Activated T-cell treated with anti-CD3 and anti-CD28 coated beads, Interleukin-2, amount 50 U/mL, for 24 hours (primary cell): ENCODE data around the gene SLC41A1.
"Not testable (repeated sequence)": the region's sequence is repeated elsewhere in the genome, so short reads cannot be mapped to it uniquely, and the experiment has no call there.

Experiments
- DNase-seq: peaks from one replicate; pipeline ENCODE4 v3.0.0-alpha.2; 2020
- H3K27ac Mint-ChIP-seq: 2 replicates; pipeline ENCODE4 v1.8.0; 2020; ENCODE audit warnings: mild to moderate bottlenecking, mixed read lengths
- H3K27me3 Mint-ChIP-seq: 2 replicates; pipeline ENCODE4 v1.8.0; 2020; ENCODE audit warnings: mixed read lengths
- H3K36me3 Mint-ChIP-seq: 2 replicates; pipeline ENCODE4 v1.8.0; 2020; ENCODE audit warnings: low read depth, mixed read lengths
- H3K4me1 Mint-ChIP-seq: 2 replicates; pipeline ENCODE4 v1.8.0; 2020; ENCODE audit warnings: low read depth, mixed read lengths
- H3K4me3 Mint-ChIP-seq: 2 replicates; pipeline ENCODE4 v1.8.0; 2020; ENCODE audit warnings: mild to moderate bottlenecking, moderate library complexity, mixed read lengths
- H3K9me3 Mint-ChIP-seq: 2 replicates; pipeline ENCODE4 v1.8.0; 2020; ENCODE audit warnings: mixed read lengths

The SLC41A1 gene

DNA sequence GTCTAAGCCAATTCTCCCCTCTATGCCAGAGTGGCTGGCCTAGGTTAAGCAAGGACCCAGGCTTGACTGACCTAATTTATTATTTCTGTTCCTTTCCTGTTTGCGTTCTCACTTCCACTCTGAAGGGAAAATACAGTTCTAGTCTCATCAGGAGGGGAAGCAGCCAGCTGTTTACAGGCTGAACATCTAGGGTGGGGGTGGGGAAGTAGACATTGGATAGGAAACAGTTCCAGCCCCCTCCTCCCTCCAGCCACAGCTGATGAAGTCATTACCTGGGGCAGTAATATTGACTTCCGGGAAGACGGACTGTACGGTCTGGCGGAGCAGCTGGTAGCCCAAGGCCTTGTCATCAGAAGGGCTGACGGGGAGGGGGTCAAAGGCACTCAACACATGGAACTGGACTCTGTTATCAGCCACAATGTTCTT, 19.3 kb upstream of the SLC41A1 start:
- no peaks in the 10 kb centered on the region for H3K9me3 Mint-ChIP-seq
- H3K4me1 Mint-ChIP-seq, result no peaks in the 10 kb centered on the region
- no peak for DNase-seq
- H3K27me3 Mint-ChIP-seq, result no peaks in the 10 kb centered on the region
- H3K36me3 Mint-ChIP-seq, result no peaks in the 10 kb centered on the region
- H3K4me3 Mint-ChIP-seq, result no peak overlapping the region
- no peak overlapping the region for H3K27ac Mint-ChIP-seq

GRCh38 chr1:205827623-205828022, 14.6 kb upstream of the SLC41A1 start:
- peaks cover 12% of the 10 kb centered on the region for H3K4me1 Mint-ChIP-seq
- H3K9me3 Mint-ChIP-seq, result no peaks in the 10 kb centered on the region
- H3K27ac Mint-ChIP-seq, result no peak overlapping the region
- H3K36me3 Mint-ChIP-seq, result no peaks in the 10 kb centered on the region
- no peak overlapping the region for H3K4me3 Mint-ChIP-seq
- H3K27me3 Mint-ChIP-seq, result no peaks in the 10 kb centered on the region
- no peak for DNase-seq

DNA sequence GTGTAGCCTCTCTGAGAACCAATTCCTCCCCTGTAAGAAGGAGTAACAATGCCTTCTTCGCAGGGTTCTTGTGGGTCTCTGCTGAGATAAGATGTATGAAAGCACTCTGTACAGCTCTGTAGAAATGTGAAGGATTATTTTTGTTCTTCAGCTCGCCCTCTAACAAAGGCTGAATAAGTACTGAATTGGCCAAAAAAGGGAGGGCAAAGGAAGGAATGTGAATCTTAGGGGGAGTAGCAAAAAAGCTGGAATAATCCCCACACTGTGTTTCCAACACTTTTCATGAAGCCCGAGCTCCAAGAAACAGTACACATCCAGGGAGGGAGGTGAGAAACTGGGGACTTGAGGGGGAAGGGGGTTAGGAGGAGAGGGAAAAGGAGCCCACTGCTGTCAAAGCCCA, 14.0 kb upstream of the SLC41A1 start:
- Mint-ChIP-seq H3K9me3 (no peaks in the 10 kb centered on the region), H3K4me3 (no peak overlapping the region), H3K27me3 (no peaks in the 10 kb centered on the region), H3K4me1 (peaks cover 12% of the 10 kb centered on the region), H3K27ac (no peak overlapping the region), H3K36me3 (no peaks in the 10 kb centered on the region)
- DNase-seq, result no peak

DNA sequence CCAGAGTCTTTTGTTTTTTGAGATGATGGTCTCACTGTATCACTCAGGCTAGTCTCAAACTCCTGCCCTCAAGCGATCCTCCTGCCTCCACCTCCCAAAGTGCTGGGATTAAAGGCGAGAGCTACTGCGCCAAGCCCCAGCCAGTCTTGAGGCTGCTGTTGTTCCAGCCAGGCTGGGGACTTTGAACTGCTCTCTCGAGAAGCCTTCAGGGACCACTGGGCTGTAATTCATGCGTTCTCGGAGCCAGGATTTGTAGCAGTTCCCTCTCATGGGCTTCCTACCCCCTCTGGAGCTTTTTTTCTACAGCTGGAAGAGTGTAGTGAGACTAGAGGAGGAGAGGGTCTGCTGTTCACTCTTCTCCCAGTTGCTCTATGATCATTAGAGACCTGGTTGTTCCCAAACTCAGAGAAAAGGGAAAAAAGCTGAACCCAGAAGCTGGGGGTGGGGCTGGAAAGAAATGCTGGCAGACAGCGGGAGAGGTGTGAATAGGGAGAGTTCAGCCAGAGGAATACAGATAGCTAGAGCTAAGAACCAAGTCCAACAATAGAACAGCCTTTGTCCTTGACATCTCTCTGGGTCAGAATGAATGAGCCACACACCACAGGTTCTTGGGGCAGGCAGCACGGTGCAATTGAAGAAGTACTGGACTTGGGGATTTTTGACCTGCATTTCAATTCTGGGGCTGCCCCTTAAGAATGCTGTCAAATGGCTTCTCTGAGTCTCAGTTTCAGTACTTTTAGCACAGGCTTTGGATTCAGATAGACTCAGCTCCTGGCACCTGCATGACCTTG, 13.2 kb upstream of the SLC41A1 start:
- no peak for DNase-seq
- H3K36me3 Mint-ChIP-seq, result no peaks in the 10 kb centered on the region
- no peak overlapping the region for H3K4me3 Mint-ChIP-seq
- no peaks in the 10 kb centered on the region for H3K9me3 Mint-ChIP-seq
- H3K27me3 Mint-ChIP-seq, result no peaks in the 10 kb centered on the region
- no peak overlapping the region for H3K27ac Mint-ChIP-seq
- peaks cover 12% of the 10 kb centered on the region for H3K4me1 Mint-ChIP-seq

DNA sequence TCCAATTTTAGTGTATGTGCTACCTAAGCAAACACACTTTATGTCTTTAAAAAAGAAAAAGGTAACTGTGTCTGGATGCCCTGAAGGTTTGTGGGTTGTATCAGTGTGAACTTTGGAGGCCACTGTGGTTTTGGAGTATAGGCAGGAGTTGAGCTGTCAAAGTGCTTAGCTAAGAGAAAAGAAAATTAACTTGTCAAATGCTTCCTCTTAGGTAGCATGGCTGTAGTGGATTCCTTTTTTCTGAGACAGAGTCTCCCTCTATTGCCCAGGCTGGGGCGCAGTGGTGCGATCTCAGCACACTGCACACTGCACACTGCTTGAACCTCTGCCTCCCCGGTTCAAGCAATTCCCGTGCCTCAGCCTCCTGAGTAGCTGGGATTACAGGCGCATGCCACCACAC, 11.2 kb upstream of the SLC41A1 start:
- H3K4me1 Mint-ChIP-seq, result peaks cover 12% of the 10 kb centered on the region
- H3K4me3 Mint-ChIP-seq, result no peak overlapping the region
- H3K9me3 Mint-ChIP-seq, result no peaks in the 10 kb centered on the region
- H3K27me3 Mint-ChIP-seq, result no peaks in the 10 kb centered on the region
- no peak overlapping the region for H3K27ac Mint-ChIP-seq
- DNase-seq, result no peak
- H3K36me3 Mint-ChIP-seq, result no peaks in the 10 kb centered on the region

DNA sequence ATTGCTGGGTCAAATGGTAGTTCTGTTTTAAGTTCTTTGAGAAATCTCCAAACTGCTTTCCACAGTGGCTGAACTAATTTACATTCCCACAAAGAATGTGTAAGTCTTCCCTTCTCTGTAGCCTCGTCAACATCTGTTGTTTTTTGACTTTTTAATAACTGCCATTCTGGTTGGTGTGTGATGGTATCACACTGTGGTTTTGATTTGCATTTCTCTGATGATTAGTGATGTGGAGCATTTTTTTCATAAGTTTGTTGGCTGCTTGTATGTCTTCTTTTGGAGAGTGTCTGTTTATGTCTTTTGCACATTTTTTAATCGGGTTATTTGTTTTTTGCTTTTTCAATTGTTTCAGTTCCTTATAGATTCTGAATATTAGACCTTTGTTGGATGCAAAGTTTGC, 10.3 kb upstream of the SLC41A1 start:
- not testable (repeated sequence) for H3K9me3 Mint-ChIP-seq, H3K36me3 Mint-ChIP-seq, H3K27me3 Mint-ChIP-seq, DNase-seq, H3K4me3 Mint-ChIP-seq
- H3K4me1 Mint-ChIP-seq, result peaks cover 12% of the 10 kb centered on the region
- H3K27ac Mint-ChIP-seq, result peak overlapping the region; percentile 8

DNA sequence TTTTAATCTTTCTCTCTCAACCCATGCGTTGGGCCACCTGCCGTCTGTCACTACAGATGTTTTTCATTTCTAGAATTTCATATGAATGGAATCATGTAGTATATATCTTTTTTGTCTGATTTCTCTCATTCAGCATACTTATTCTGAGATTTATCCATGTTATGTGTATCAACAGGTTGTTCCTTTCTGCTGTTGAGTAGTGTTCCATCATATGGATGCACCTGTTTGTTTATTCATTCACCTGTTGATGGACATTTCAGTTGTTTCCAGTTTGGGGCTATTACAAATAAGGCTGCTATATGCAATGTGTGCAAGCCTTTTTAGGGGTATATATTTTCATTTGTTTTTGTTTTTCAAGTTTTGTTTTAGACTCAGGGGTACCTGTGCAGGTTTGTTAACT, 9.4 kb upstream of the SLC41A1 start:
- Mint-ChIP-seq H3K9me3 (no peaks in the 10 kb centered on the region), H3K27ac (no peak overlapping the region), H3K4me1 (peaks cover 12% of the 10 kb centered on the region), H3K36me3 (no peaks in the 10 kb centered on the region), H3K4me3 (no peak overlapping the region), H3K27me3 (no peaks in the 10 kb centered on the region)
- DNase-seq, result no peak

DNA sequence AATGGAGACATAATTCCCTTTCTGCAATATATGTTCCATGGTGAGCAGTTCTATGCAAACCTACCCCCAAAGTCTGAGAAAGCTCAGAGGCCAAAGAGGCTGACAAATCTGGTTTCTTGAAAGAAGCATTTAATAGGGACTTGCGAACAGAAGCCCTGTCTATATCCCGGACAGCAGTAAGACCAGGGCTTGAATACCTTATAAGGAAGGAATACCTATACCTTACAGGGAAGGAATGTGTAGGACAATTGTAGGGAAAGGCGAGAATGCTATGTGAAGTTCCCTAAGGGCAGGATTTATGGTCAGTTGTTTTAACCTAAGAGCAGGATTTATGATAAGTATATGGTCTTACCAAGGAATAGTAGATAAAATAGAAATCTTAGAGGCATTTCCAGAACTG, 5.0 kb upstream of the SLC41A1 start:
- no peak overlapping the region for H3K27ac Mint-ChIP-seq
- no peak for DNase-seq
- no peaks in the 10 kb centered on the region for H3K27me3 Mint-ChIP-seq
- H3K36me3 Mint-ChIP-seq, result peaks cover 7% of the 10 kb centered on the region
- H3K4me3 Mint-ChIP-seq, result no peak overlapping the region
- H3K4me1 Mint-ChIP-seq, result peaks cover 9% of the 10 kb centered on the region
- H3K9me3 Mint-ChIP-seq, result no peaks in the 10 kb centered on the region

GRCh38 chr1:205817364-205817763, 4.4 kb upstream of the SLC41A1 start:
- Mint-ChIP-seq H3K27ac (no peak overlapping the region), H3K36me3 (peaks cover 9% of the 10 kb centered on the region), H3K4me1 (peaks cover 10% of the 10 kb centered on the region), H3K27me3 (no peaks in the 10 kb centered on the region), H3K4me3 (no peak overlapping the region), H3K9me3 (no peaks in the 10 kb centered on the region)
- DNase-seq, result no peak

GRCh38 chr1:205813755-205814058, 709 bp upstream of the SLC41A1 start:
- Mint-ChIP-seq H3K36me3 (peaks cover 39% of the 10 kb centered on the region), H3K27ac (peak overlapping the region; percentile 79), H3K27me3 (no peaks in the 10 kb centered on the region), H3K4me3 (peak overlapping the region; percentile 92), H3K9me3 (no peaks in the 10 kb centered on the region), H3K4me1 (peaks cover 46% of the 10 kb centered on the region)
- no peak for DNase-seq

DNA sequence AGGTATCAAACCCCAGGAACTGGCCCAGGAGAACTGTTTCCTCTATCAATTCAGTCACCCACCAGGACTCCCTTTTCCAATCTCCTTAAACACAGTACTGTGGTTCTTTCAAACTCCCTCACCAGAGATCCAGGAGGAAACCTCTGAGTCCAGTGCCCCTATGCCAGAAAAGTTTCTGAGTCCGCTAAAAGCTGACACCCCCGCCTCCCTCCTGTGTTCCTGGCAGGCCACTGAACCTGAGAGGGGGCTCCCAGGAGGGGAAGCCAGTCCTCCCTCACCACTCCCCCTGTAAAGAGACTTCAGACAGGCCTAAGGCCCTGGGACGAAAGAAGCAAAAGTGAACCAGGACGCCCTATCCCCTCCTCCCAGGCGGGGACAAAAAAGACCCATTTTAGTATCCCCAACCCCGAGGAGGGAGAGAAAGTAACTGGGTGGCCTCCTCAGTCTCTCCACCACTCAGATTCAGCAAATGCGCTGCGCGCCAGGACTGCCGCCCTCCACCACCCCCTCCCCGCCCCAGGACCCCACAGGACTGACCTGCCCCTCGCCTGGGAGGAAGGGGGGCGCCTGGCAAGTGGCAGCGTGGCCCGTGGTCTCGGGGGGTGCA, 624 bp downstream of the SLC41A1 start:
- peak; percentile 62 for DNase-seq
- Mint-ChIP-seq H3K4me3 (peak overlapping the region; percentile 92), H3K27ac (peak overlapping the region; percentile 94), H3K4me1 (peaks cover 56% of the 10 kb centered on the region), H3K27me3 (no peaks in the 10 kb centered on the region), H3K9me3 (no peaks in the 10 kb centered on the region), H3K36me3 (peaks cover 50% of the 10 kb centered on the region)

GRCh38 chr1:205811660-205812059, 1.3 kb downstream of the SLC41A1 start:
- Mint-ChIP-seq H3K36me3 (peaks cover 57% of the 10 kb centered on the region), H3K4me3 (peak overlapping the region; percentile 92), H3K27me3 (no peaks in the 10 kb centered on the region), H3K27ac (peak overlapping the region; percentile 94), H3K9me3 (no peaks in the 10 kb centered on the region), H3K4me1 (peaks cover 63% of the 10 kb centered on the region)
- no peak for DNase-seq

GRCh38 chr1:205810448-205811157, 2.4 kb downstream of the SLC41A1 start:
- Mint-ChIP-seq H3K4me1 (peaks cover 73% of the 10 kb centered on the region), H3K4me3 (peak overlapping the region; percentile 92), H3K36me3 (peaks cover 61% of the 10 kb centered on the region), H3K27ac (peak overlapping the region; percentile 61), H3K27me3 (no peaks in the 10 kb centered on the region), H3K9me3 (no peaks in the 10 kb centered on the region)
- DNase-seq, result no peak

- H3K4me3 Mint-ChIP-seq, result no peak overlapping the region
- no peak overlapping the region for H3K27ac Mint-ChIP-seq
- peaks cover 61% of the 10 kb centered on the region for H3K36me3 Mint-ChIP-seq
- H3K9me3 Mint-ChIP-seq, result no peaks in the 10 kb centered on the region
- DNase-seq, result no peak
- no peaks in the 10 kb centered on the region for H3K27me3 Mint-ChIP-seq
- peaks cover 80% of the 10 kb centered on the region for H3K4me1 Mint-ChIP-seq
Measured at GRCh38 chr1:205809942-205810345, 3.1 kb downstream of the SLC41A1 start.

- Mint-ChIP-seq H3K4me1 (peaks cover 83% of the 10 kb centered on the region), H3K36me3 (peaks cover 63% of the 10 kb centered on the region), H3K27me3 (no peaks in the 10 kb centered on the region), H3K27ac (no peak overlapping the region), H3K9me3 (no peaks in the 10 kb centered on the region), H3K4me3 (no peak overlapping the region)
- DNase-seq, result no peak
Measured at GRCh38 chr1:205809469-205809868, 3.5 kb downstream of the SLC41A1 start.
